ENCODE results near the gene GREM2.
A peak's percentile ranks its signal among the peaks of the same experiment; 100 is the strongest.

GREM2 gene

GRCh38 chr1:240553351-240553750 is 58.6 kb downstream of the GREM2 start:
- no peak for DNase-seq

DNA sequence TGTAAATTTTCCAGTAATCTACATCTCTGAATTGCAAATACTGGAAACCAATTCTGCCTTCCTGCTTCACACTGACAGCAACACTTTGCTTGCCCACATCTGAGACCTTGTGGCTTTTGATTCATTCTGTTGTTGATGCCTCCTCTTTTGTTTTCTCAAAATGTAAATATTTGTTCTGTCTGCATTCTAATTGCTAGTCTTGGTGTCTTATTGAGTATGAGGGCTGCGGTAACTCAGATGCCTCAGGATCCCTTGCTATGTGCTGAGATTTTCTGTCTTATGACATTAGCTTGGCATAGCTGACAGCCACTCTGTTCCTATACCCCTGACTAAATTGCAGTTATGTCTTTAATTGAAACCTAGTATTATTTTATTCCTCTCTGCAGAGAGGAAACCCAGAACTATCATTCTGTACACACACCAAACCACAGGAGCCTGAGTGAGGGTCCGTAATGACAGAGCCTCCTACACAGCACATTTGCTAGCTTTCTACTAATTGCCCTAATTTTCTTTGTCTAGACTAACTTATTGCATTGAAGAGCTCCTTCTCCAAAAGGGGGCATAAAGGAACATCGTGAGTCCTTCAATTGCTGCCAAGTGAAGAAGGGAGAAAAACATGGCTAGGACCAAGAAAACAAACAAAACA is 72.1 kb downstream of the GREM2 start:
- peak; percentile 12 for DNase-seq

- DNase-seq, result no peak
Observed at GRCh38 chr1:240538776-240539430, 73.1 kb downstream of the GREM2 start.

DNA sequence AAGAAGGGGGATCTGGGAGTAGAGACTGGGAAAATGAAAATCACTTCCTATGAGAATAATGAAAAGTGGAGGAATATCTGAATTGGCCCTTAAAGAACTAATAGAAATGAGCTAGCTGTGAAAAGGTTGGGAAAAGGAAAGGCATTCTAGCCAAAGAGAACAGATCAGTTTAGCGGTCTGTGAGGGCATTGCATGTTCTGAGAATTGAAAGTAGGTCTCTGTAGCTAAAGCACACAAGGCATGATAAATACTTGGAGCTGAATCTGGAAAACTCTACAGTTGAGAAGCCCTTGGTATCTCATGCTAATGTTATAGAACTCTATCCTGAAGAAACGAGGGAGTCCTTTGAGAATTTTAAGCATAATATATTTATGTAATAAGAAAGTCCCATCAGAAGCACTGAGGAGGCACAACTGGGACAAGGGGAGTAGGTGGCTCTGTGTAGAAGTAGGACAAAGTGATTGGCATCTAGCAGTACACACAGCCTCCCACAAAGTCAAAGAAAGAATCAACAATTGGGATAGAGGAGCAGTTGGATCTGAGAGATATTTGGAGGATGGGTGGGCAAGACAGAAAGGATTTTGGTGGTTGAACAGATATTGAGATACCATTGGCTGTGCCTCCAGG is 78.7 kb downstream of the GREM2 start:
- DNase-seq, result no peak

- DNase-seq, result no peak
Observed at GRCh38 chr1:240528591-240528990, 83.4 kb downstream of the GREM2 start.

GRCh38 chr1:240527086-240527485 is 84.9 kb downstream of the GREM2 start:
- DNase-seq, result no peak

GRCh38 chr1:240526312-240526711 is 85.6 kb downstream of the GREM2 start:
- no peak for DNase-seq

DNA sequence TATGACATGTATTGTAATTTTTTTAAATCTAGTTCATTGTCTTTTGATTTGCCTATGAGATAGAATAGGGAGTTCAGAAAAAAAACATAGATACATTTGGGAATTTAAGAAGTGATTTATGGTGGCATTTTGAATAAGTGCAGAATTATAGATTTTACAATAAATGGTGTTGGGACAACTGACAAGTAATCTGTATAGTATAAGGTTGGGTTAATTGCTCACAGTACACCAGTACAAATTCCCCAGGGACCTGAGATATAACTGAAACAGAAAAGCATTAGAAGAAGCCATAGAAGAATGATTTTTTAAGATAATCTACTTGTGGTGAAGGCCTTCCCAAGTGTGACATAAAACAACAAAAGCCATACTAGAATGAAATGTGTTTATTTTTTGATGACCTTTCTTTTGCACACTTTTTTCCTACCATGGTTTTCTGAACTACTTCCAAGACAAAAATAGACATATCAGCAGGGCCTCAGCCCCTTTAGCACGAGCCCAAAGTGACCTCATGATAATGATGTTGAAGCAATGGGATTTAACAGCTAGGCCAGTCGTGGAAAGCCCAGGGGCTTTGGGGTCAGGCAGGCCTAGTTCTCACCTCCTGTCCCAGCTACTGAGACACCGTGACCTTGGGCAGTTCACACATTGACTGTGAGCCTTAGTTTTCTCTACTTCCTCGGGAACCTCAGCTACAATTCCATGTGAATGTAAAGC is 87.4 kb downstream of the GREM2 start:
- no peak for DNase-seq

- no peak for DNase-seq
Observed at GRCh38 chr1:240522122-240522822, 89.7 kb downstream of the GREM2 start.

DNA sequence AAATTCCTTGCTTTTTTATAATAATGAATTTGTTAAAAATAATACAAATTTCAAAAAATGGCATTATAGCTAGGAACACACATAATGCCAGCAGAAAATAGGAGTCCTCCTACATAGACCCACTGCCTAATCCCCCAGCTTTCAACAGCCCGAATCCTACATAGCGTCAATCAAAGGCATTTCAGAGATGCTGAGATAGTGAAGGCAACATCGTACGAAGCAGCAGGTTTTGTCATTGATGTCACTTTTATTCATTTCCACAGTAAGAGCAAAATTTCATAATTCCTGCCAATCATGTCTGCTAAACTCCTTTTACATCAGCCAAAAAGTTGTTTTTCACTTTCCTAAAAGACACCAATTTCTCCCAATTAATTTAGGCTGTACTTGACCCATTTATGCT is 94.1 kb downstream of the GREM2 start:
- no peak for DNase-seq

DNA sequence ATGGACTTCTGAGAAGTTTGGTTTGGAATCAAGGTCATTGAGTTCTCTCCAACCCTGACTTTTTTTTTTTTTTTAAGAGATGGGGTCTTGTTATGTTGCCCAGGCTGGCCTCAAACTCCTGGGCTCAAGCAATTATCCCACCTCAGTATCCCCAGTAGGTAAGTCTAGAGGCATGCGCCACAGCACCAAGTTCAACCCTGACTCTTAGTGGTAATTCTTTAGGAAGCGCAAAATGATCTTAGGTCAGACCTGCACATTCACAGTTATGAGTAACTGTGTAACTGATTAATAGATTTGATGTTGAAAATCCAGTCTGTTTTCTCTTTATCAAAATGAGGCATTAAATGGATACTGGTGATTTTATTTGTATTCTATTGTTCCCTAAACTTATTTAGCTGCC is 95.9 kb downstream of the GREM2 start:
- no peak for DNase-seq

DNA sequence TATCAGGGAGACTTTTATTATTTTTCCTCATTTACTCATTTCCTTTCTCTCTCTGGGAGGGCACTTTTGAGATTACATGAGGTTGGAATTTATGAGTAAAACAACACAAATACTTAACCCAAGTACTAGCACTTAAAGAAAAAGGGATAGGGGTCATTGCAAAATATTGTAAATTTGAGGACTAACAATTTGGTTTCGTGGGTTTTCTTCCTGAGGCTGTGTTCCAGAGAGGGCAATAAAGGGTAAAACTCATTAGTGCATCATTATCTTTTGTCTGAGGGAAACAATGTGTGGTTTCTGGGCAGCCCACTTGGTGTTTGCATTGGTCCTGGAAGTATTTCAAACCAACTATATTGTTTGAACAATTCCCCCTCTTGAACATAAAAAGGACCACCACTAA is 96.5 kb downstream of the GREM2 start:
- no peak for DNase-seq

- DNase-seq, result no peak
Observed at GRCh38 chr1:240511789-240512188, 100.2 kb downstream of the GREM2 start.

GRCh38 chr1:240508950-240509349 is 103.0 kb downstream of the GREM2 start:
- no peak for DNase-seq

- no peak for DNase-seq
Observed at GRCh38 chr1:240508201-240508600, 103.8 kb downstream of the GREM2 start.

- DNase-seq, result no peak
Observed at GRCh38 chr1:240506176-240506575, 105.8 kb downstream of the GREM2 start.

DNA sequence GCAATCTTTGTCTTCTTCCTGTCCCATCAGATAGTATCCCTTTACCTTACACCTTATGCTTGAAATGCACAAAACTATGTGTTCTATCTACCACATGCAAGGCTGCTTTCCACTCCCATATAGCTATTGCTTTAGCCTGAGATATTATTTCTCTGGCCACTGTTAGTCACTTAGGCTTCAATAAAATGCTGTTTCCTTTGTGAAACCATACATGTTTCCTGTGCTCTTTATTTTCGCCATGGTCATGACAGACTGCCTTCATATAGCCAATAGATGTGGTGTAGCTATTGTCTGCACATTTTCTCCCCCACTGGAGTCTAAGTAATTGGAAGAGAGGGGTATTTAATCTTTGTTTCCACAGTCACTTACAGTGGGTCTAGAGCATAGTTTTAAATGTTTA is 108.4 kb downstream of the GREM2 start:
- no peak for DNase-seq

- no peak for DNase-seq
Observed at GRCh38 chr1:240503036-240503435, 108.9 kb downstream of the GREM2 start.

DNA sequence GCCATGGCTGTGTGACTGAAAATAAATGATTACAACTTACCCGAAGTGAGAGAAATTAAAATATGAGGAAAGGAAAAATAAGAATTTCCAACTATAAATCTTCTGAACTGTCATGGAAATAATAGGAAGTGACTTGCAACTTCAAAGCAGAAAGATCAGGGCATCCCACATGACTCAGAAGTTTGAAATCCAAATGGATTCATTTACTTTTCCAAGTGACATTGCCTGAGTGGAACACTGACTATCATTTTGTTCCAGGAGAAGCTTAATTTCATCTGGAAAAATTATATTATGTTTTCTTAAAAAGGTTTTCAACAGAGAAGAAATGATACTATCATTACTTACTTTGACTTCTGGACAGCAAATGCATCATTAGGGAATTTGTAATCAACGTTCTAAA is 110.8 kb downstream of the GREM2 start:
- DNase-seq, result no peak

- no peak for DNase-seq
Observed at GRCh38 chr1:240500647-240501046, 111.3 kb downstream of the GREM2 start.

GRCh38 chr1:240499012-240499411 is 112.9 kb downstream of the GREM2 start:
- DNase-seq, result peak; percentile 4

DNA sequence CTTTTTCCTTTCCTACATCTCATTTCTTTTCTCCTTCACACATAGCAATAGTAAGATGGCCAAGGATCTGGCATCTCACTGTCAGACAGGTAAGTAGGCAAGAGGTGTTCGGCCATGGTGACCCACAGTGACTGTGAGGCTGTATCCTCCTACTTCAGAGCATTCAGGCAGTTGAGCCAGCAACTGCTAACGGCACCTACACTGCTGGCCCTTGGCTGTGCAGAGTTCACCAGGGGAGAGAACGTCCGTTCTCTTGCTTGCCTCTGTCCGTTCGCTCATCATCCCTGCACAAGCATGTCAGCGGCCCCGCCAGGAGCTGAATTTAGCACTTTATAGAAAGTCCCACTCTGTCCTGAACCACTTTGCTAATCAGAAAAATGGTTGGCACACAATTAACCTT is 113.6 kb downstream of the GREM2 start:
- no peak for DNase-seq

DNA sequence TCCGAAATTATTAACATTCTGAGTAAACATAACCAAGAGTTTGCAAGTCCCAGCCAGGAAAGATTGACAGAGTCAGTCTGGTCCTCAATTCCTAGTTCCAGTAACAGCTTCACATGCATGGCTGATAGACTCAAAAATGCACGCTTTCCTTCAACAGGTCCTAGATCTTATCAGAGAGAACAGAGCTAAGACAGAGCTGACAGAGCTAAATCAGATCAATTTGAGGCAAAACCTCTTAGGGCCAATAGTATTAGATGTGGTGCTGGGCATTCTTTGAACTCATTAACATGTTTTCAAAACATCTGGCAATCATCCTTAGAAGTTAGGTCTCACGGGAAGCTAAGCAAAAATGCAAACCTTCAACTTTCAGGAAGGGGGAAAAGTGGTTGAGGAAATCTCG is 114.0 kb downstream of the GREM2 start:
- no peak for DNase-seq

All from activated CD4-positive, alpha-beta T cell treated with anti-CD3 and anti-CD28 coated beads, Interleukin-2, amount 50 U/mL, for 16 hours (primary cell).